ENCODE measurements around the gene HMGA1. TPM values are rescaled to one million over a fixed set of nuclear protein-coding genes. Genes with fewer than 3 reads are reported as not detected.

HMGA1 gene
- total and polyA plus RNA-seq, 2 of the 13 experiments (the other 11 are each of a cell fraction or from before 2014, with no cell fraction given): 117 to 145 TPM

DNA sequence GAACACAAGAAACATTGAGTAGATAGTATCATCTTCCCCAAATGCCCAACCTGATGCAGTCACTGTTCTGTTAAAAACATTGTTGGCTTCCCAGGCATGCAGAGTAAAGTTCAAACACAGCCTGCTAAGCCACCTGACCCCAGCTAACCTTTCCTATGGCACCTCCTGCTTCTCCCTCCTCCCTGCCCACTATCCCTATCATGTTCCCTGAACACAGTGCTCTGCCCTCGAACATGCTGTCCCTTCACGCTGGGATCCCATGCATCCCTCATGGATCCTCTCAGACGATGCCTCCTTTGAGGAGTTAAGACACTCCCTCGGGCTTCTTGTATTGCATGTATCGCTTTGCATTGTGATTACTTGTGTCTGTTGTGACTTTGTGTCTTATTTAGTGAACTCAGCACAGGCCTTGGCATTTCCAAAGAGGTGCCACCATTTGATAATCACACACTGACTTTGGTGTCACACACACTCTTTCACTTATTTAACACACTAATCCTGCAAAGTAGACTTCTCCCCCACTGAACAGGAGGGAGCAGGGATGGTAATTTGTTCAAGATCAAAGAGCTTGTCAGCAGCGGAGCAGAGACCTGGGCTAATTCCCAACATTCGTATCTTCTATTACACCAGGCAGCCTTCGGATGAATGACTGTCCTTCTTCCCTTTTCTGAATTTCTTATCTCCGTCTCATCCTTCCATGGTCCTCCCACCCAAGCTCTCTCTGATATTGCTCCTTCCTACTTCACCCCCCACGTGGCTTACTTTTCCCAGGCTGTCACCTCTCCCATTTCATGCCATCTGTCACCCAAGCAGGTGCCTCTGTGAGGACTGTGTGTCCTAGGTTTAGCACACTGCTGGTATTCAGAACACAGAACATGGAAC is 40.4 kb downstream of the HMGA1 start (continued):
- no peak for TF ChIP-seq ZBTB39 (CRISPR knock-in tag; IDR thresholded peaks at IDR 0.05)
- TF ChIP-seq NPAS2 (CRISPR knock-in tag; IDR thresholded peaks at IDR 0.05; ENCODE audit: borderline replicate concordance): no peak
- TF ChIP-seq AHR (CRISPR knock-in tag; IDR thresholded peaks at IDR 0.05): no peak
- no peak for TF ChIP-seq MYPOP (CRISPR knock-in tag; IDR thresholded peaks at IDR 0.05)
- TF ChIP-seq TEF (CRISPR knock-in tag; IDR thresholded peaks at IDR 0.05): no peak
- TF ChIP-seq ZNF710 (CRISPR knock-in tag; IDR thresholded peaks at IDR 0.05; ENCODE audit: borderline replicate concordance): no peak; the same call in 1 of the 2 replicates
- no peak for TF ChIP-seq CHD4 (IDR thresholded peaks at IDR 0.05; ENCODE audit: borderline replicate concordance, low read length)
- no peak for TF ChIP-seq ZNF33B (CRISPR knock-in tag; IDR thresholded peaks at IDR 0.05)
- no peak for TF ChIP-seq EED (CRISPR knock-in tag; IDR thresholded peaks at IDR 0.05)
- TF ChIP-seq ZNF674 (CRISPR knock-in tag; IDR thresholded peaks at IDR 0.05; ENCODE audit: low read depth): no peak
- TF ChIP-seq DR1 (CRISPR knock-in tag; IDR thresholded peaks at IDR 0.05): no peak
- no peak for TF ChIP-seq PRMT3 (CRISPR knock-in tag; IDR thresholded peaks at IDR 0.05; ENCODE audit: borderline replicate concordance, low read depth)
- TF ChIP-seq E2F2 (CRISPR knock-in tag; IDR thresholded peaks at IDR 0.05; ENCODE audit: borderline replicate concordance): no peak
- no peak for TF ChIP-seq ZNF326 (CRISPR knock-in tag; IDR thresholded peaks at IDR 0.05; ENCODE audit: borderline replicate concordance)
- TF ChIP-seq MXD1 (CRISPR knock-in tag; IDR thresholded peaks at IDR 0.05): no peak
- no peak for TF ChIP-seq ZNF343 (CRISPR knock-in tag; IDR thresholded peaks at IDR 0.05)
- no peak for TF ChIP-seq SP5 (CRISPR knock-in tag; IDR thresholded peaks at IDR 0.05; ENCODE audit: borderline replicate concordance, low read depth)
- TF ChIP-seq NRL (CRISPR knock-in tag; IDR thresholded peaks at IDR 0.05; ENCODE audit: borderline replicate concordance): no peak
- TF ChIP-seq ZNF460 (CRISPR knock-in tag; IDR thresholded peaks at IDR 0.05; ENCODE audit: borderline replicate concordance): no peak

Data from HepG2 (cell line).